Measurements from ENCODE around the gene MYL6. TPM values are rescaled to one million over a fixed set of nuclear protein-coding genes. Genes with fewer than 3 reads are reported as not detected.

Gene MYL6
- total and polyA plus RNA-seq, 9 donors: 782 to 3,375 (median 1,340) TPM

- H3K27me3 ChIP-seq: no peaks in the 10 kb centered on the region
- TF ChIP-seq, protein P1, sequence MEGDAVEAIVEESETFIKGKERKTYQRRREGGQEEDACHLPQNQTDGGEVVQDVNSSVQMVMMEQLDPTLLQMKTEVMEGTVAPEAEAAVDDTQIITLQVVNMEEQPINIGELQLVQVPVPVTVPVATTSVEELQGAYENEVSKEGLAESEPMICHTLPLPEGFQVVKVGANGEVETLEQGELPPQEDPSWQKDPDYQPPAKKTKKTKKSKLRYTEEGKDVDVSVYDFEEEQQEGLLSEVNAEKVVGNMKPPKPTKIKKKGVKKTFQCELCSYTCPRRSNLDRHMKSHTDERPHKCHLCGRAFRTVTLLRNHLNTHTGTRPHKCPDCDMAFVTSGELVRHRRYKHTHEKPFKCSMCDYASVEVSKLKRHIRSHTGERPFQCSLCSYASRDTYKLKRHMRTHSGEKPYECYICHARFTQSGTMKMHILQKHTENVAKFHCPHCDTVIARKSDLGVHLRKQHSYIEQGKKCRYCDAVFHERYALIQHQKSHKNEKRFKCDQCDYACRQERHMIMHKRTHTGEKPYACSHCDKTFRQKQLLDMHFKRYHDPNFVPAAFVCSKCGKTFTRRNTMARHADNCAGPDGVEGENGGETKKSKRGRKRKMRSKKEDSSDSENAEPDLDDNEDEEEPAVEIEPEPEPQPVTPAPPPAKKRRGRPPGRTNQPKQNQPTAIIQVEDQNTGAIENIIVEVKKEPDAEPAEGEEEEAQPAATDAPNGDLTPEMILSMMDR (IDR thresholded peaks at IDR 0.05): no peak
- TF ChIP-seq POLR2A (IDR thresholded peaks at IDR 0.05) (no peak), EP300 (IDR thresholded peaks at IDR 0.05) (no peak)
- H3K4me3 ChIP-seq: no peak overlapping the region
- H3K4me1 ChIP-seq (ENCODE audit: insufficient read depth): peaks cover 6% of the 10 kb centered on the region
- no peaks in the 10 kb centered on the region for H3K36me3 ChIP-seq
- H3K9me3 ChIP-seq: no peaks in the 10 kb centered on the region
- intact Hi-C loops (cut with DNase I): no loop called here
- 27 to 37% (median 27%) methylated on average over 13 of the region's 13 CpGs for WGBS, 3 donors
- H3K27ac ChIP-seq: peak overlapping the region; percentile 10 to 35
- DNase-seq: peak; percentile 54 to 70 (median 64)
These were observed 11.4 kb upstream of the MYL6 start for GRCh38 chr12:56146492-56147460.

DNA sequence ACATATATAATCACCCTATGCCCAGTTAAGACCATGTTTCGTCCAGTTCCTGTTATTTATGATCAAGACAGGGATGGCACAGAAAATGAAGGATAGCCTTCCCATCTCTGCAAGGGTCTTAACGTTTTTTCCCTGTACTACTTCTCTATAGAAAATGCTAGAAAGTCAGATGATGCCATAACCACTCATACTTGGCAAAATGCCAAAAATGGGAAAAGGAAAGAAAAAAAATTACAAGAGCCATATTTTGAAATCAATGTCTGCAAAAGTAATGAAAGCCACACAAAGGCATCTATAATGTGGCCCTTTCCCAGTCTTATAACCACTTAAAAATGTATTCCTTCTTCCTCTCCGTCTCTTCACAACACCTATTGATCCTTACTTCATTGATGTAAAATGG lies 7.6 kb upstream of the MYL6 start:
- Histone ChIP-seq H3K4me3 (no peak overlapping the region), H3K36me3 (no peaks in the 10 kb centered on the region), H3K27me3 (no peaks in the 10 kb centered on the region), H3K9me3 (no peaks in the 10 kb centered on the region), H3K27ac (no peak overlapping the region), H3K4me1 (ENCODE audit: insufficient read depth) (peaks cover 14% of the 10 kb centered on the region)
- TF ChIP-seq, protein P1 (IDR thresholded peaks at IDR 0.05): no peak
- TF ChIP-seq POLR2A (IDR thresholded peaks at IDR 0.05) (no peak), EP300 (IDR thresholded peaks at IDR 0.05) (no peak)
- intact Hi-C loops (cut with DNase I): no loop called here
- WGBS, 3 donors: 65 to 66% (median 66%) methylated on average over 3 of the region's 3 CpGs
- no peak for DNase-seq

GRCh38 chr12:56151672-56152131 lies 6.5 kb upstream of the MYL6 start:
- TF ChIP-seq, protein P1 (IDR thresholded peaks at IDR 0.05): peak in 1 of 3 donors; percentile 38
- TF ChIP-seq EP300 (IDR thresholded peaks at IDR 0.05) (no peak), POLR2A (IDR thresholded peaks at IDR 0.05) (no peak)
- Histone ChIP-seq H3K36me3 (no peaks in the 10 kb centered on the region), H3K4me3 (peak overlapping the region; percentile 54), H3K27me3 (no peaks in the 10 kb centered on the region), H3K9me3 (no peaks in the 10 kb centered on the region), H3K4me1 (ENCODE audit: insufficient read depth) (peaks cover 14% of the 10 kb centered on the region), H3K27ac (peak overlapping the region; percentile 37 to 74)
- intact Hi-C loops (cut with DNase I): no loop called here
- DNase-seq: peak in 2 of 5 donors; percentile 53 to 59
- 6 to 10% (median 9%) methylated on average over 12 of the region's 12 CpGs for WGBS, 3 donors

- Histone ChIP-seq H3K27me3 (no peaks in the 10 kb centered on the region), H3K36me3 (no peaks in the 10 kb centered on the region), H3K27ac (peak within 1 kb of the TSS; percentile 37 to 74), H3K9me3 (no peaks in the 10 kb centered on the region), H3K4me3 (peak within 1 kb of the TSS; percentile 54), H3K4me1 (ENCODE audit: insufficient read depth) (peaks cover 12% of the 10 kb centered on the region)
- TF ChIP-seq POLR2A (IDR thresholded peaks at IDR 0.05) (no peak), EP300 (IDR thresholded peaks at IDR 0.05) (no peak)
- TF ChIP-seq, protein P1 (IDR thresholded peaks at IDR 0.05): no peak
- WGBS, 3 donors: 0 to 1% (median 0%) methylated on average over 32 to 37 of the region's 37 CpGs
- intact Hi-C loops (cut with DNase I): no loop called here
- DNase-seq: peak; percentile 89 to 95 (median 92)
These were observed 5.9 kb upstream of the MYL6 start, which contains the start of gene MYL6B for GRCh38 chr12:56152132-56152755. Gene MYL6B (plus strand): TSS chr12:56152587. CDS start chr12:56153919, 1,332 bp downstream.

Measured in ovary (tissue), 9 donors.